Activated gamma-delta T cell (primary cell): ENCODE measurements around the gene SEMA5B.

Experiments used
- DNase-seq: peaks from one replicate; lab custom pipeline; 2025; lab: John Stamatoyannopoulos, UW

Gene SEMA5B

DNA sequence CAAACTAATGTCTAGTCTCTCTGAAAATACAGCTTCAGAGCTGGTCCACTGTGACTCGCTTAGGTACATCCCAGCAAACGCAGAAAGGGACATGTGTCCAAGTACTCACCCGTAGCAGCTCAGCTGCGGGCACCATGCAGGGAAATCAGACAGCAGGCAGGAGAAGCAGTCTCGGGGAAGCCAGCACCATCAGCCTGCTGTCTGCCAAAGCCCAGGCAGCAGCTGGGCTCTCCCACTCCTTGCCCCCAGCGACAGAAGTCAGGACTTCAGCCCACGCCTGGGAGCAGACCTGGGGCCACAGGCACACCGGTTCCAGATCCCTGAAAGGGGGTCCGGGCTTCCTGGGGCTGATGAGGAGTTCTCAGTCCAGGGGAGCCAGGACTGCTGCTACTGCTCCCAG lies 34.9 kb downstream of the SEMA5B start:
- DNase-seq: no peak

DNA sequence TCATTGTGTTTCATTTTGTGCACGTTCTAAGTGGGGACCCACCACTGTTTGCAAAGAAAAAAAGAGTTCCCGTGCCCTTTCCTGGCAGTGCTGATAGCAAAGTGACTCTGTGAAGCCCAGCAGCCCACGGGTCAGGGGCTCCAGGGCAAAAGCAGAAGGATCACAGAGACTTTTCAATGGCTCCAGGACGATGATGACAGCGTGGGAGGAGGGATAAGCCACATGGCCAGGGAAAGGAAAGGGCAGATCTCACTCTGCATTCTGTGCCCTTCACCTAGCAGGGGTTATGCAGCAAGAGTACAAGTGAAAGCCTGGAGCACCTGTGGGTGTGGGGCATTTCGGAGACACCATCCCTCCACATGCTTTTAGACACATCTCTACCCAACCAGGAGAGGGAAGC lies 35.4 kb downstream of the SEMA5B start:
- DNase-seq: no peak

DNA sequence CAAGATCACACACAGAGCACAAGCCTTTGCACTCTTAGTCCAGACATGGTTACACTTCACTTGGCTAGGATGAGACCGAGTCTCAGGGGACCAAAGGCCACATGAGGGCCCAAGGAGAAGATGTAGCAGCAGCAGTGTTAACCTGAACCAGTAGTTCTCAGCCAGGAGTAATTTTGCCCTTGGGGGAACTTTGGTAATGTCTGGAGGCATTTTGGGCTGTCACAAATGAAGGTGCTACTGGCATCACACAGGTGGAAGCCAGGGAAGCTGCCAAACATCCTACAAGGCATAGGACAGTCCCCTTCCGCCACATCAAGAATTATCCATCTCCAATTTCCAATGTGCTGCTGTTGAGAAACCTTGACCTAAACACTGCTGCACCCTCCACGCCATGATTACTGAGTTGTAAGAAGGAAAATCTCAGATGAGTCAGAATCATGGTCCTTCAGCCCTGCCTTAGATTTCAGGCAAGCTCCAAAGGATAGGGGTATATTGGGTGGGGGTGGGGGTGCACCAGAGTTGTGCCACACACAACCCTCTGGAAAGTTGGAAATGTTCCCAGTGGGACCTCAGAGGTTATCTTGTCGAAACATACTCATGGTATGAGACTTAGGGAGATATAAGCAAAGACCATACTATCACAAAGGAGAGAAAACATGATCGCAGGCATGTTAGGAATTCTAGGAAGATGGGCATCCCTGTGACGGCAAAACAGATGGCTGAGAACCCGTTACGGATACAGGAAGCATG lies 36.2 kb downstream of the SEMA5B start:
- DNase-seq: no peak

DNA sequence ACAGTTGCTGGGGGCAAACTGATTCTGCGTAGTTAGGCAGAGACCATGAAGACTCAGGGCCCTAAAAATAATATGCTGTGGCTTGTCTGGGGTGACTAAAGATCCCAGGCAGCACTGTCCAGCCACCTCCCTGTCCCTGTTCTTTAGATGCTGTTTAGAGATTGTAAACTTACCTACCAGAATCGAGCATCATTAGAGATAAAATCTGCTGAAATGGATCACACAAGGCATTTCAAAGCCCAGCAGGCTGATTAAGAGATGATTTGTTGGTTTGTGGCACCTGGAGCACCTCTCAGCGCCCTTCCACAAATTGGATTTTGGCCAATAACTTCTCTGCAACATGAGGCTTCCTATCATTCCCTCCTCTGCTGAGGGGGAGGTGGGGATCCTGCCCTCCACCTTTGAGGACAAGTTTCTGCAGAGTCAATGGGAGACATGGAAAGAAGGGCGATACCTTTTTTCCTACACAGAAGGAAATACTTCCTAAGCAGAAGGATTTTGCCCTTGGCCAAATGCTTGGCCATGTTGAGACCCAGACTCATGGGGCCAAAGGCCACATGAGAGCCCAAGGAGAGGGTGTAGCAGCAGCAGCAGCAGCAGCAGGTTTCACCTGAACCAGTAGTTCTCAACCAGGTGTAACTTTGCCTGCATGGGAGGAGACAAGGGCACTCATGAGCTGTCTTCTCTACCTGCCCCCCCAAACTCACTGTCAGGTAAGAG lies 37.5 kb downstream of the SEMA5B start:
- DNase-seq: no peak

DNA sequence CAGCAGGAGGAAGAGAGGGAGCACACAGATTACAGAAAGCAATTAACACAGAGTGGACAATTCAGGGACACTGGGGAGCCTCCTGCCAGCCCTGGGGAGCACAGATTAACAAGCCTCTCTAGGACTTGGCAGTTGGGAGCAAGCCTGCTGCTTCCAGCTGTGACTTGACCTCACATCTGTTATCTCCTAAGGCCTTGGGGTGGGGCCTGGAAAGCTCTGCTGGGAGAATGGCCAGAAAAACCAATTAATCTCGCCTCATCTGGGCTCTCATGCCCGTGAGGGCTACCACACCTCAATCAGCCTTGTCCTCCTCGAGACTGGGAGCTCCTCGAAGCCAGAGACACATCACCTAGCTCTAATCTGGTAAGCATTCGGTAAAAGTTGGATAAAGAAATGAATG lies 39.1 kb downstream of the SEMA5B start:
- DNase-seq: no peak

DNA sequence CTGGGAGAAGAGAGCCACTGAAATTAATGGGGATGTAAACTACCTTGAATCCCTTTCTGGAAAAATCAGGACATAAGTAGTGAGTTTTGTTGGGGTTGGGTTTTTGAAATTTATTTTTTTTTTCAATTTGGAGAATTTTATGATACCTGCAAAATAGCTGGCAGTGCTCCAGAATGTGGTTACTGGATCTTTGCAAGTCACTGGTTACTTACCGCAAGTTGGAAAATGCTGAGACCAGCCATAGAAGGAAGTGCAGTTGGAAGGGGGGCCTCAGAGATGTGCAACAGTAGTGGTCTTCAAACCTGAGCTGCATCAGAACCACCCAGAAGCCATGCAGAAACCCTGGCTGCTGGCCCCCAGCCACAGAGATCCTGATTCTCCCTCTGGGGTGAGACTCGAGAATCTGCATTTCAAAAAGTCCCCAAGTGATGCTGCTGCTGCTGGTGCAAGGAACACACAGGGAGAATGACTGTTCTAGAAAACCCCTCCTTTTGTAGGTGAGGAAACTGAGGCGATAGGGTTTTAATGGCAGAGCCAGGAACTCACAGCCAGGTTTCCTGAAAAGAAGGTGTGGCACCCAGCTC lies 39.7 kb downstream of the SEMA5B start:
- DNase-seq: no peak

DNA sequence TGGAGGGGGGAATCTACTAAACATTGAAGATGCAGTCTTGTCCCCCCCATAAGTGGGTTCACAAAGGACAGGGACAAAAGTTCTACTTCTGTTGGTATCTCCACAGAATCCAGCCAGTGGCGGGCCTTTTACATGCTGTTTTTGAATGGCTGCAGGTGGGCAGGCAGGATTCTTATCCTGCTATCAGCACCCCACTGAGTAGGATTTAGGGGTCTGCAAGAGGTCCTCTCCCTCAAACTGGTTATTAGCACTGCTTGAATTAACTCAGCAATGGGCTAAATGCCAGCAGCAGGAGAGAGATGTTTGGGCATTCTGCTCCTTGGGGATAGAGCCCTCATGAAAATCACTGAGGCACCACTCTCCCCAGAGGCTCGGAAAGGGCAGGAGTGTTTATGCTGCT lies 40.3 kb downstream of the SEMA5B start:
- no peak for DNase-seq

DNA sequence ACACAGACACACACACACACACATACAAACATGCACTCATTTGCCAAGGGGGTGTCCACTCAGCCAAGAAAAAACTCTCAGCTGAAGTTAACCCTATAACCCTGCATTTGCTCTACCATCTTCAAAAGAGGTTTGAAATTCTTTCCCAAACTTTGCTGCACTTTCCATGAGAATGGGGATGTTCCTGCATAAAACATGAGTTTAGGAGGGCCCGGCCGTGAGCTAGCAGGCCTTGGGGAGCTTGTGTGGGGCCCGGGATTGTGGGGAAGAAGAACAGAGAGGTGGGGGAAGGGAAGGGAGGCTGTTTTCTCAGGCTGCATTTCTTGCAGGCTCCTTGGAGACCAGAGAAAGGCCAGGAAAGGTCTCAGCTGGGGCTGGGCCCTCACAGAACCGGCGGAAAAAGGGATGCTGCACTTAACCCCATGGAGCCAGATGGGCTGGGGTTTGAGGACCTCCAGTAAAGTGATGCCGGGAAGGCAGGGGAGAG lies 40.8 kb downstream of the SEMA5B start:
- DNase-seq: no peak

DNA sequence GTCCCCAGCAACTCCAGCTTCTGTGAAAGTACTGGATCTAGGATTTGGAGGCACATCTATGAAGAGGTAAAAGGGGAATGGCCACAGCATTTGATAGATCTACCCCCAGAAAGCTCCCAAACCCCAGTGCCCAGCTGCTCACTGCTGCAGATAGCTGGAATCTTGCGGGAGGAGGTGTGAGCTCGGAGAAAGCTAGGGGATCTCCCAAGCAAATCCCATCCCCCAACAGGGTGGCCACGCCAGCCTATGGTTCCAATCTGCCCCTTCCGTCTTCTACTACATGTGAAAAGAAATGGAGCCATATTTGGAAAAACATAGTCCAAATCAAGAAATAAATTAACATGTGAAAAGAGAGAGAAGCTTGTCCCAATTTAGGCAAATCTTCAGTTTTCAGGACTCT lies 42.0 kb downstream of the SEMA5B start:
- no peak for DNase-seq

DNA sequence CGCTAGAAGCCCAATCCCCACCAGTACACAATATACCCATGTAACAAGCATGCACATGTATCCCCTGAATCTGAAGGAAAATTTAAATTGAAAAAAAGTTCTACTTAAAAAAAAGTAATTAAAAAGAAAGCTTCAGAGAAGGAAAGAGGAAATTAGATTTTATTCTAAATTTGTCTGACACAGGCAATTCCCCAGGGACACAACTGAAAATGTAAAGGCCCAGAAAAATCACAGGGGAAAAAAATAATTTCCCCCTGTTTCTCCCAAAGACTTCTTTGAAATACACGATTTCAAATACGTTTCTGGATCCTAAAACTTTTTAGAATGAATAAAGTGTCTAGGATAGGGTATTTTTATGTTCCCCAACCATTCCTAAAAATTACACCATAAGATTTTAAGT lies 42.9 kb downstream of the SEMA5B start:
- no peak for DNase-seq

DNA sequence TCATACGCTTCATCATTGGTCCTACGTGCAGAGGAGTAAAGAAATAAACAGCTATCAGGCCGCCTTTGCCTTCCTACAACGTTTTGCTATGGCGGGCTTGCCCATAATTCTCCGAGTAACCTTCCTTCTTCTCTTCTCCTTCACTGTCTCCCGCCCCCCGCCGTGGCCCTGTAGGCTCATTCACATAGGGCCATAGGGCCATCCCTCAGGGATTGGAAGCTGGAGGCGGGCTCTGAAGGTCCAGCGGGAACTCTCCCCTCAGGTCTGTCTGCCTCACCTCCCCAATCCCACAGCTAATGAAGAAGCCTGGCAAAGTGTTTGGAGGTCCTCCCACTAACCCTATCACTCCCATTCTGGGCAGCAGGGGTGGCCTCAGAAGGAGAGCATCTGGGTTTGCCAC lies 43.6 kb downstream of the SEMA5B start:
- DNase-seq: no peak

DNA sequence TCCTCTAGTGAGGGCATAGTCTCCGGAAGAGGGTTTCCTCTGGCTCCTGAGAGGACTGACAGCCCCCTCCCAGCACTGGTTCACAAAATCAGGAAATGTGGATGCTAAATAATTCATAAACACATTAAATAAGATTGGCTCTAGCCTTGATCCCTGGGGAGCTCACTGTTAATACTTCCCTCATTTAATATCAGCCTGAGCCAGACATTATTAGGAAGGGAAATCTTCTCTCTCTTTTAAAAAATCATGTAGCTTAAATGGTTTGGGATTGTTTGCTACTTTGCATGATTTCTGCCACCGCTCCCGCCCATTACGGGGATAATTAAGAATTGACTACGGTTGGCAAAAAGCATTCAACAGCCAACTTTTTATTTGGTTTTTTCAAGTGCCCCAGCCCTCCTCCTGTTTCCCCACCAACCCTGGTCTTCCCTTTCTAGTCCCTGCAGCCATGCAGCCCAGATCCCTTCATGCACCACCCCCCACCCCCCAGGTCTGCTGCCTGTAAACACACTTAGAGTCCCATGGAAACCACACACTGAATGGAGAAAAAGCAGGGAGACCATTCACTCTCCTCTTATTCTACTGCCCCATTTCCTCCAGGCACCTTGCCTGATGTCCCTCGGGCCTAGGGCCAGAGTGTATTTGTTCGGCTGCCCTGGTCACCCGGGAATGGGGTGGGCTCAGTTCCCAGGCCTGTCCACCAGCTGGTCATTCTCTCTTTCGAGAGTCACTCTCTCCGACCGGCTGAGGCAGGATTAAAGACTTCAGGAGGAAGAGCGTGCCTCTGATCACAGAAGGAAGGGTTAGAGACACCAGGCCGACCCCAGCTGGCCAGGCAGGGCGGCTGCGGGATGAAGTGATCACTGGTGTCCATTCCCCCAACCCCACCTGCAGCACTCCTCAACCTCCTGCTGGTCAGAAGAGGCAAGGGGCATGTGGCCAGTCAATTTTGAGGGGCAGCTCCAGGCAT lies 45.1 kb downstream of the SEMA5B start:
- DNase-seq: no peak

DNA sequence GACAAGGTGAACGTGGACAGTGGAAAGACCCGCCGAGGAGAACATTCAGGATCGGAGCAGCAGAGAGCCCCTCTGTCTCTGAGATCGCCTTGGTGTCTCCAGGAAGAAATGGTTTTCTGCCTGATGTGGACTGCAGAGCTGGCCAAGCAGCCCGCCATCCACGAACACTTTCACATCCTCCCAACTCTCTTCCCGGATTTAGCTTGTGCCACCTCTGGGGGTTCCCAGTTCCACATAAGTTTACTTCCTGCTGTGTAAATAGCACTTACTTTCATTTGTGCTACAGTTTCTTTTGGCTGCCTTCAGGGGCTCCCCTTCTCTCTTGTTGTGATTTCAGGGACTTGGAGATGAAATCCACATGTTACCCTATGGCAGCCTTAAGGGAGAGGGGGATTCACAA lies 48.4 kb downstream of the SEMA5B start:
- no peak for DNase-seq

DNA sequence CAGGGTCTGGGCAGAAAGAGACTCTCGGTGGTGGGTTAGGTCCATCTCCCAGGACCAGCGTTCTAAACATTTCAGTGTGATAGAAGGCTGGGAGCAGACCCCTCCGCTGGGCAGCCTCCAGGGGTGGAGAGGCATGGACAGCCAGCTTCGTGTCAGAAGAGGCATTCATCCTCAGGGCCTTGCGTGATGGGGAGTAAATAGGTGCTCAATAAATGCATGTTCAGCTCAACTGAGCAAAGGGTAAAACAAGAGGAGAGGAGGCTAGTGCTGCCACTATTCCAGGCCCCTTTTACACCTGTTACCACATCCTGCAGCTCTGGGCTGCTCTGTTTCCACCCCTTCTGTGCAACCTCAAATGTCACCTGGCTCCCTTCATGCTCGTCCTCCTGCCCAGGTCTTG lies 49.0 kb downstream of the SEMA5B start:
- DNase-seq: no peak

DNA sequence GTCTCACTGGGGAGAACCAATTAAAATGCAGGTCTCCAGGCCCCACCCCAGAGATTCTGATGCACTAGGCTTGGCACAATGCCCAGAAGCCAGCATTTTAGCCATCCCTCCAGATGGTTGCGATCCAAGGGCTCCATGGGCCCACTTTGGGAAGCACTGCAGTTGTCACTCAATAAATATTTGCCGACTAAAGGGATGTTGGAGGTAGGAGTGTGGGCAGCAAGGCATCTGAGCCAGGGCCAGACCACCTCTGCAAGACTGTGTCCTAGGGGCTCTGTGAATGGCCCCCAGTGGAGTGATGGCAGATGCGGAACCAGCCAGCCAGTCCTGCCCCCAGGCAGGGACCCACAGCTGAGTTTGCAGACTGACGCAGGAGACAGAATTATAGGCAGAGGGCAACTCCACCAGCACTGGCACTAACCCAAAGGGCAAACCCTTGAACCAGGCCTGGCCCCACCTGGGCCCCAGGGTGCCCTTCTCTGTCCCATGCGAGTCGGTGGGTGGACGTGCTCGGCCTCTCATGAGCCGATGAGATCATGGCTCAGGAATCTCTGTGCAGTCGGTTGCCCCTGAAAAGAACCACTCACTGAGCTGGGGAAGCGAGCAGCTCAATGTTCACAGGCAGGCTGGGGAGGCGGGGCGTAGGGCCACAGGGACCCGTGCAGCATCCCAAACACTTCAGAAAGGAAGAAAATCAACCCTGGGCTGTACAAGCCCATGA lies 49.7 kb downstream of the SEMA5B start:
- DNase-seq: no peak

DNA sequence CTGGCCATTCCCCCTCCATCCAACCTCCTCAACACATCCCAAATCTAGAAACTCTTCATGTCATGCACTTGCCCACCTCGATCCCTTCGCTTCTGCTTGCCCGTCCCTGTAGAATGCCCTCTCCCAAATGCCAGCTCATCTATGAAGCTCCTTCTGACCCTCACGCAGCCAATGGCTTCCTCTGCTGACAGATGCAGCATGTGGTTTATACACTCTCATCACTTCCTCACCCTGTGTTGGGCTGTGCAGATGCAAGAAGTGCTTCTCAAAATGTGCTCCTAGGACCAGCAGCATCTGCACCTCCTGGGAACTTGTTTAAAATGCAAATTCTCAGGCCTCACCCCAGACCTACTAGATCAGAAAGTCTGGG lies 51.7 kb downstream of the SEMA5B start:
- no peak for DNase-seq

DNA sequence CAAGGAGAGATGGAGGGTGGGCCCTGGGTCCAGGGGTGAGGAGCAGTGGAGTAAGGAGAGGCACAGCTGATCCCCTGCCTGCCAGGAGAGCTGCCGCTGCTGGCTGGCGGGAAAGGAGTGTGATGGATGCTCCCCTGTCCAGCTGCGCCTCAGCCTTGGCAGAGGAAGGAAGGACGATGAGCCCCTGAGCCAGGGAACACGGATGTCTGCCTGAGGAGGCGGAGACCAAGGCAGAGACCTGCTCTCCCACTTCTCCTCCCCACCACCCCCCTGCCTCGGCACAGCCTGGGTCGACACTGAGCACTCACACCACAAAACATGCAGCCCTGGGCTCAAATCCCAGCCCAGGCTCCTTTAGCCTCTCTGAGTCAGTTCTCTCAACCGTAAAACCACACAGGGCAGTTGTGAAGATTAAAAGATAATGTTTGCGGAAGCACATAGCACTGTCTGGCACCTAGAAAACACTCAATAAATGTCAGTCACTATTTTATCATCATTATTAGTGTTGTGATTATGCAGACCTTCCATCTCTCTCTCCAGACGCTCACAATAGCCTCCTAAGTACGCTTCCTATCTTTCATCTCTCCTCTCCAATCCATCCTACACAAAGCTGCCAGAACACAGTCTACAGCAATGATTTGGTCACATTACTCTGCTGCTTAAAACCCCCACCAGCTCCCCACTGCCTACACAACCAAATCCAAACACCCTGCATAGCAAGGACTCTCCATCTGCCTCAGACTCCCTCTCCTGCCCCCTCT lies 52.2 kb downstream of the SEMA5B start:
- DNase-seq: no peak

DNA sequence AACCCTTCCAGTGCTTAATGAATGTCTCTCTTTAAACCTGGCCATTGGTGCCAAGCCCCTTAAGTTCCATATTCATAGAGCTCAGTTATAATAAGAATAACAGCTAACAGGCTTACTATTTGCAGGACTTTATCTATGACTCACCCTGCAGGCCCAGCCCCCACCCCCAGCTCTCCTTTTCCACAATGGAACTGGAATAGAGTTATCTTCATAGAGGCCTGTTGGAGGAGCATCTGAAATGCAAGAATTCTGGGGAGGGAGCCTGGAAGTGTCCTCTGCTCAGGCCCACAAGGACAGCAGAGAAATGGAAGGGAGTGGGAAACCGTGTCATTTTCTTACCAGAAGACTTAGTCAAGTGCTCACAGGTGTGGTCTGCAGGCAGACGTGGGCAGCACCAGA lies 52.8 kb downstream of the SEMA5B start:
- no peak for DNase-seq

DNA sequence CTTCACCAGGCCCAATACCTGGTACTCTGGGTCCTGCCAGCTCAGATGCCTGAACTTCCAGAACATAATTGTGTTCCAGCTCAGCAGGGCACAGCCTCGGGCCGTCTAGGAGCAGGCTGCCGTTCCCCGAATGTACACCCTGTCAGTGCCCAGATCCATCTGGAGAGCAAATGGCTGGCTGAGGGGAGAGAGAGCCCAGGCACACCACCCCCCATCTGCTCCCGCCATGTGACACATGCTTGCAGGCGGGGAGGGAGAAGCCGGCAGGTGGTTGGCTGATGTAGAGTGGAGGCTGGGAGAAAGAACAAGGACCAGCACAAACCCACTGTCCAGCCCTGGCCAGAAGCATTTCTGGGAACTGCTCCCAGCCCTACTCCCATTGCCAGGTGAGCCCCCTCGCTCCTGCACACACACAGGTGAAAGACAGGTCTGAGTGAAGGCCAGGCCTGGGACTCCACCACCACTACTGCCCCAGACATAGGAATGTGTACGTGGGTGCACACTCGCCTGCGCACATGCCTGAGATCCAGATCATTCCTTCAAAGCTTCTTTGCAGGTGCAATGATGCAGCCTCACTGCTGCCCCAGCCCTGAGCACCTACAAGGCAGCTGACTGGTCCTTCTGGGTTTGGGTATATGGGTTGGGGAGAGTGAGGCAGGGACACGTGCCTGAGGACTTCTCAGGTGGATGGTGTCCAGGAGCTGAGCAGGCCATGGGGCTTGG lies 53.5 kb downstream of the SEMA5B start:
- DNase-seq: no peak

DNA sequence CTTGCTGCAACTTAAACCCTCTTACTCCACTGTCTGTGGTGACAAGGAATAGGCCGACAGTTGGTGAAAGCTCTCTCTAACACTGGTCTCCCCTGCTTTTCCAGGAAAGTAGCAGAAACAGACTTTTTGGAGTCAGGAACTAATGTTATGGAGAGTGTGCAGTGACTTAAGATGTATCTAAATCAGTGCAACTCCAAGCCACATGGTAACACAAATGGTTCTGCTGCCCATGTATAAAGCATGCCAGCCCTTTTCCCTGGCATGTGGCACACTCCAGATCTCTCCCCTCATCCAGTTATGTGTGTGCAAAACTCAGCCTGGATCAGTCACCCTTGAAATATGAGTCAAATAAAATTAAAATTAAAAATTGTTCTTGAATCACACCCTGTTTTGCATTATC lies 55.4 kb downstream of the SEMA5B start:
- DNase-seq: no peak
